Hepatocyte (in vitro differentiated cells): ENCODE data around the gene COA1. TPM values are rescaled to one million over a fixed set of nuclear protein-coding genes. Genes with fewer than 3 reads are reported as not detected.

Source experiments
- DNase-seq: peaks from one replicate; pipeline ENCODE4 v3.0.0-alpha.2; 2016; ENCODE audit warnings: low spot score
- H2AFZ ChIP-seq: fragments of 200-600 bp; sonication (generic); 2 replicates; pipeline ENCODE4 v1.6.0; 2016; ENCODE audit warnings: antibody characterized with exemption, mild to moderate bottlenecking
- H3K27ac ChIP-seq: fragments of 200-600 bp; sonication (generic); 2 replicates; pipeline ENCODE4 v1.5.1; 2016; ENCODE audit warnings: mild to moderate bottlenecking
- H3K27me3 ChIP-seq: fragments of 200-600 bp; sonication (generic); 2 replicates; pipeline ENCODE4 v1.6.1; 2016
- H3K36me3 ChIP-seq: fragments of 200-600 bp; sonication (generic); replicated peaks from 2 replicates; pipeline ENCODE4 v1.5.1; 2016; ENCODE audit warnings: low read depth; ENCODE audit not compliant: insufficient read depth
- H3K4me1 ChIP-seq: fragments of 200-600 bp; sonication (generic); 2 replicates; pipeline ENCODE4 v1.5.1; 2016; ENCODE audit warnings: mild to moderate bottlenecking, moderate library complexity; ENCODE audit not compliant: insufficient read depth
- H3K4me2 ChIP-seq: fragments of 200-600 bp; sonication (generic); 2 replicates; pipeline ENCODE4 v1.6.0; 2016
- H3K4me3 ChIP-seq: fragments of 200-600 bp; sonication (generic); 2 replicates; pipeline ENCODE4 v1.5.1; 2016; ENCODE audit warnings: mild to moderate bottlenecking
- H3K79me2 ChIP-seq: fragments of 200-600 bp; sonication (generic); 2 replicates; pipeline ENCODE4 v1.6.0; 2017; ENCODE audit warnings: mild to moderate bottlenecking
- H3K9me2 ChIP-seq: fragments of 200-600 bp; sonication (generic); replicated peaks from 2 replicates; pipeline ENCODE4 v1.6.0; 2017; ENCODE audit warnings: mild to moderate bottlenecking; ENCODE audit not compliant: insufficient read depth
- H3K9me3 ChIP-seq: fragments of 200-600 bp; sonication (generic); 2 replicates; pipeline ENCODE4 v1.5.1; 2016; ENCODE audit warnings: low read depth, mild to moderate bottlenecking
- H4K20me1 ChIP-seq: fragments of 200-600 bp; sonication (generic); 2 replicates; pipeline ENCODE4 v1.6.0; 2016; ENCODE audit warnings: mild to moderate bottlenecking; ENCODE audit not compliant: insufficient read depth, poor library complexity, severe bottlenecking
- CTCF ChIP-seq: fragments of 200-600 bp; sonication (generic); IDR thresholded peaks from 2 replicates; pipeline ENCODE4 v1.5.1; 2016; ENCODE audit warnings: antibody characterized with exemption, mild to moderate bottlenecking; ENCODE audit not compliant: poor library complexity
- EZH2 ChIP-seq: fragments of 200-600 bp; sonication (generic); IDR thresholded peaks from 2 replicates; pipeline ENCODE4 v1.6.1; 2016; ENCODE audit warnings: antibody characterized with exemption, mild to moderate bottlenecking, borderline replicate concordance
- EZH2phosphoT487 ChIP-seq: fragments of 200-600 bp; sonication (generic); IDR thresholded peaks from one replicate; pipeline ENCODE4 v1.6.1; 2018; ENCODE audit warnings: antibody characterized with exemption, mild to moderate bottlenecking, low read depth, moderate library complexity; ENCODE audit not compliant: unreplicated experiment, severe bottlenecking
- WGBS: methylation state at CpG from one replicate; pipeline ENCODE4 v1.1.6; 2016; ENCODE audit warnings: low lambda C conversion rate; ENCODE audit errors: missing lambda C conversion rate; 5-methylcytosine and 5-hydroxymethylcytosine counted together
- polyA plus RNA-seq: library from polyadenylated mRNA; unstranded; fragments of >200 nt; fragmentation: Nextera tagmentation; extraction: Ambion mirVana; gene quantifications from 2 replicates; pipeline ENCODE4 v1.2.1, GENCODE V29; 2016
- total RNA-seq: library from RNA; depleted of rRNA; stranded (reverse); fragments of >200 nt; gene quantifications from 2 replicates; pipeline ENCODE4 v1.2.3, GENCODE V29; 2014

The COA1 gene
- total and polyA plus RNA-seq, 2 experiments from 2014 or later: 52.1 to 55.2 TPM

GRCh38 chr7:43747328-43748105 lies 18.2 kb upstream of the COA1 start:
- H3K4me1 ChIP-seq: no peaks in the 10 kb centered on the region
- no peaks in the 10 kb centered on the region for H3K27me3 ChIP-seq
- no peaks in the 10 kb centered on the region for H3K79me2 ChIP-seq
- no peak overlapping the region for H2AFZ ChIP-seq
- no peak overlapping the region for H3K4me2 ChIP-seq
- H3K9me2 ChIP-seq: no peaks in the 10 kb centered on the region
- DNase-seq: no peak
- no peak overlapping the region for H3K4me3 ChIP-seq
- H3K9me3 ChIP-seq: no peaks in the 10 kb centered on the region
- H3K27ac ChIP-seq: no peak overlapping the region
- WGBS: 92% methylated on average over 9 of the region's 9 CpGs
- no peaks in the 10 kb centered on the region for H3K36me3 ChIP-seq
- H4K20me1 ChIP-seq: no peaks in the 10 kb centered on the region
- TF ChIP-seq EZH2phosphoT487 (no peak), CTCF (no peak), EZH2 (no peak)

- H3K4me1 ChIP-seq: no peaks in the 10 kb centered on the region
- H3K9me2 ChIP-seq: no peaks in the 10 kb centered on the region
- no peak overlapping the region for H2AFZ ChIP-seq
- no peak overlapping the region for H3K4me3 ChIP-seq
- no peaks in the 10 kb centered on the region for H3K27me3 ChIP-seq
- DNase-seq: no peak
- H3K79me2 ChIP-seq: no peaks in the 10 kb centered on the region
- H3K27ac ChIP-seq: no peak overlapping the region
- TF ChIP-seq EZH2 (no peak), EZH2phosphoT487 (no peak), CTCF (no peak)
- no peaks in the 10 kb centered on the region for H4K20me1 ChIP-seq
- H3K4me2 ChIP-seq: no peak overlapping the region
- H3K36me3 ChIP-seq: no peaks in the 10 kb centered on the region
- H3K9me3 ChIP-seq: no peaks in the 10 kb centered on the region
Observed at GRCh38 chr7:43742692-43743091, 13.4 kb upstream of the COA1 start.

- Histone ChIP-seq H3K9me2 (no peaks in the 10 kb centered on the region), H4K20me1 (no peaks in the 10 kb centered on the region), H3K27me3 (no peaks in the 10 kb centered on the region), H3K27ac (no peak overlapping the region), H3K4me3 (no peak overlapping the region), H3K36me3 (no peaks in the 10 kb centered on the region), H3K4me2 (no peak overlapping the region), H2AFZ (no peak overlapping the region), H3K79me2 (no peaks in the 10 kb centered on the region), H3K9me3 (no peaks in the 10 kb centered on the region), H3K4me1 (no peaks in the 10 kb centered on the region)
- TF ChIP-seq EZH2phosphoT487: no peak
- no peak for TF ChIP-seq CTCF
- TF ChIP-seq EZH2: no peak
- WGBS: 92% methylated on average over 6 of the region's 6 CpGs
- no peak for DNase-seq
Observed at GRCh38 chr7:43737467-43738127, 8.3 kb upstream of the COA1 start.
